GM10248 (cell line): ENCODE data around the gene NENF.

ENCODE experiments used
- CTCF ChIA-PET: fragments of 300-600 bp; sonication (Branson Sonifier 250); formaldehyde crosslinking; extraction: SDS; loops from one replicate; lab custom pipeline; 2021; ENCODE audit warnings: antibody characterized with exemption; lab: Yijun Ruan, JAX
- POLR2A ChIA-PET: fragments of 350-650 bp; sonication (Branson Sonifier 250); formaldehyde crosslinking; extraction: SDS; loops from one replicate; lab custom pipeline; 2020; ENCODE audit warnings: antibody characterized with exemption; lab: Yijun Ruan, JAX
- DNase-seq: peaks from one replicate; pipeline ENCODE4 v3.0.0; 2012; ENCODE audit errors: extremely low spot score
- CTCF ChIP-seq: IDR thresholded peaks from 2 replicates; pipeline ENCODE4 v1.5.1; 2012; ENCODE audit warnings: mild to moderate bottlenecking, low read depth; ENCODE audit errors: extremely low read depth, missing control alignments, control extremely low read depth

The NENF gene

DNA sequence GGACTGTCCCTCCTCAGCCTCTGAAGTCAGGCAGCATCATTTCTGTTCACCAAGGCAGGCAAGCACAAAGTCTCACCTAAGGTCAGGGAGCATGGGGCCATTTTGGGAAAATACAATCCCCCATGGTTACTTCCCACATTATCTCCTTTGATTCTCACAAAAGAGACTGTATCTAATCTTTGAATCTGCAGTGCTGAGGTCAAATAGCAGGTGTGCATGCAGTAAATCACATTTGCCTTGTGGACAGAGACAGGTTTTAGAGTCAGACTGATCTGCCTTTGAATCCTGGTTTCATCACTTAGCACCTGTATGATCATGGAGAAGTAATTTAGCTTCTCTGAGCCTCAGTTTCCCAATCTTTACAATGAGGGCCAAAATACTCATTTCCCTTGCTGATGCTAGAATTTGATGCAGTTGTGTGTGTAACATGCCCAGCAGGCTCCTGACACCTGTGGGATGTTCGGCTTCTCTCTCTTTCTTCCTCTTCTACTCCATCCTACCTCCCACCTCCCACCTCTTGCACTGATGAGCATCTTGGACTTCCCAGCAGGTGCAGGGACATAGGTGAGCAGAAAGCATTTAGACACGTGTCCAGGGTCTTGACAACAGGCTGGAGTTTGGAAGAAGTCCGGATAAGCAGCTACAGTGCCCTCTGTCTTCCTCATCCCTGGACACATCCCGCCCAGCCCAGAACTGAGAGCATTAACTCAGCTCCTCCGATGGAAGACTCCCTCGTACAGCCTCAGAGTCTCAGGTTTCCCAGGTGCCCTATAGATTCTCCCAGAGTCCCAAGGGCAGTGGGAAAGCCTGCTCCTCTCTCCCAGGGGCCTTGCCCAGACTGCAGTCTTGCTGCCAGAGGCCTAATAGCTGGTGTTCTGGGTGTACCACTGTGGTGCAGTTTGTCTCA is 18.9 kb downstream of the NENF start:
- no peak for DNase-seq
- POLR2A ChIA-PET, result no interaction called here
- no peak for TF ChIP-seq CTCF
- CTCF ChIA-PET, result interaction anchor here (1.3 to 11.3 kb wide), 7 partner anchors 11 to 387 kb away, joined by 3 to 221 read pairs (median 103); no protein-coding TSS in a partner anchor

GRCh38 chr1:212452323-212453155 is 19.8 kb downstream of the NENF start:
- POLR2A ChIA-PET, result no interaction called here
- CTCF ChIA-PET, result interaction anchor here (0.9 to 11.3 kb wide), 9 partner anchors 8 to 771 kb away, joined by 3 to 221 read pairs (median 103); partner anchors contain the start of genes DTL and INTS7
- no peak for DNase-seq
- no peak for TF ChIP-seq CTCF

- DNase-seq, result no peak
- no peak for TF ChIP-seq CTCF
- POLR2A ChIA-PET, result no interaction called here
- CTCF ChIA-PET, result interaction anchor here (0.9 to 11.3 kb wide), 9 partner anchors 8 to 771 kb away, joined by 3 to 221 read pairs (median 103); partner anchors contain the start of genes DTL and INTS7
Observed at GRCh38 chr1:212453156-212453857, 20.6 kb downstream of the NENF start.

DNA sequence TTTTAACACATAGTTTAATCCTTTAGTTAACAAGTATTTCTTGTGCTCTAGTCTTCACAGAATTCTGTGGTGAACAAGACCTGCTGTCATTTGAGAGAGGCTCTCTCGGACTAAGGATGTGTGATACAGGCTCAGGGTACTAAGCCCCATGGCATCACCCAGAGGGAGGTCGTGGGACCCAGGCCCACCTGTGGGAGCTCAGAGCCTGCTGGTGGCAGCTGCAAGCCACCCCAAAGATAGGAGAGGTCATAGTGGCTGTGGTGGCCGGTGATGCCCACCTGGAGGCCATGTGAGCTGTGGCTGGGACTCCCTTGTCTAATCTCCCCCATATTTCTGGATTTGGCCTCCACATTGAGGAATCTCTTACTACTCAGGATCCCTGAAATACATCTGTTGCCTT is 22.0 kb downstream of the NENF start:
- TF ChIP-seq CTCF, result no peak
- ChIA-PET CTCF (interaction anchor here (0.9 to 11.3 kb wide), 32 partner anchors 10 to 773 kb away, joined by 3 to 221 read pairs (median 12); partner anchors contain the start of genes DTL, INTS7 and NENF), POLR2A (no interaction called here)
- no peak for DNase-seq

DNA sequence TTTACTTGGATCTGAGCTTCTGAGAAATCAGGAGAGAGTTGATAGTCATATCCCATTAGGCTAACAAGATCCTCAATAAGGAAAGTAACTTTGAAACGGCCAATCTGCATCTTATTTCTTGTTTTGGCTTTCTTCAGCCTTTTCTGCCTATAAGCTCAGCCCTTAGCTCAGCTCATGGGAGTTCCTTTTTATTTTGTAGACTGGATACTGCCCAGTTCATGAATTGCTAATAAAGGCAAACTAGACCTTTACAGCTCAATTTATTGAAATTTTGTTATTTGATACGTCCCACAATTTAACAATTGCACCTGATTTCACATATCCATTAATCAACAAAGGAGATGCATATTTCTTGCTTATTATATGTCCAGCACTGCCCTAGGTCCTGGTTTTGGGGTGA is 22.7 kb downstream of the NENF start:
- TF ChIP-seq CTCF, result no peak
- no peak for DNase-seq
- ChIA-PET CTCF (interaction anchor here (0.6 to 11.3 kb wide), 103 partner anchors 11 to 779 kb away, joined by 3 to 221 read pairs (median 5); partner anchors contain the start of genes ATF3, DTL, INTS7 and NENF), POLR2A (interaction anchor here (1.0 kb wide), 1 partner anchor 153 kb away, joined by 5 read pairs; the partner anchor contains the start of gene ATF3)
